Liver (tissue), 9 donors: ENCODE measurements around the gene CDA. TPM values are rescaled to one million over a fixed set of nuclear protein-coding genes. Genes with fewer than 3 reads are reported as not detected.

ENCODE experiments used
- DNase-seq: peaks from one replicate; pipeline ENCODE4 v3.0.0-alpha.2; 2017; ENCODE audit warnings: low spot score
- H3K27ac ChIP-seq, 2 donors: one replicate each; pipeline ENCODE4 v1.7.0; 2013; ENCODE audit warnings: inconsistent platforms in 2 of 2, low read length in 2 of 2, control low read depth in 1 of 2, low read depth in 1 of 2, mild to moderate bottlenecking in 1 of 2
- H3K27me3 ChIP-seq, 4 donors: one replicate each; pipeline versions ENCODE4 v1.6.1 to v1.7.0; 2013; ENCODE audit warnings: low read length in 3 of 4, inconsistent platforms in 1 of 4, mild to moderate bottlenecking in 1 of 4, moderate library complexity in 1 of 4; ENCODE audit not compliant: control insufficient read depth in 4 of 4, insufficient read depth in 4 of 4
- H3K36me3 ChIP-seq, 4 donors: one replicate each; pipeline versions ENCODE4 v1.6.1 to v1.7.0; 2013; ENCODE audit warnings: low read length in 3 of 4, mild to moderate bottlenecking in 3 of 4, low read depth in 1 of 4, moderate library complexity in 1 of 4; ENCODE audit not compliant: control insufficient read depth in 4 of 4, insufficient read depth in 3 of 4
- H3K4me1 ChIP-seq, 4 donors: one replicate each; pipeline versions ENCODE4 v1.6.1 to v1.7.0; 2013; ENCODE audit warnings: low read length in 3 of 4, mild to moderate bottlenecking in 3 of 4, moderate library complexity in 1 of 4; ENCODE audit not compliant: control insufficient read depth in 4 of 4, insufficient read depth in 4 of 4
- H3K4me3 ChIP-seq, 3 donors: one replicate each; pipeline versions ENCODE4 v1.6.1 to v1.7.0; 2013; ENCODE audit warnings: low read length in 3 of 3, control low read depth in 1 of 3, low read depth in 1 of 3, mild to moderate bottlenecking in 1 of 3
- H3K9ac ChIP-seq, 2 donors: one replicate each; pipeline ENCODE4 v1.7.0; 2013; ENCODE audit warnings: low read length in 2 of 2, mild to moderate bottlenecking in 2 of 2, moderate library complexity in 2 of 2, control low read depth in 1 of 2, low read depth in 1 of 2
- H3K9me3 ChIP-seq, 4 donors: one replicate each; pipeline versions ENCODE4 v1.6.1 to v1.7.0; 2013; ENCODE audit warnings: low read length in 3 of 4; ENCODE audit not compliant: control insufficient read depth in 4 of 4
- ATF3 ChIP-seq: IDR thresholded peaks from 2 replicates; pipeline ENCODE4 v1.6.1; 2016; ENCODE audit warnings: antibody characterized with exemption
- EGR1 ChIP-seq, 2 donors: IDR thresholded peaks; 2 replicates each; pipeline ENCODE4 v1.6.1; 2016 to 2018; ENCODE audit warnings: antibody characterized with exemption in 2 of 2, low read depth in 2 of 2
- FOXA2 ChIP-seq: IDR thresholded peaks from 2 replicates; pipeline ENCODE4 v1.6.1; 2016; ENCODE audit warnings: antibody characterized with exemption
- HNF4A ChIP-seq, 2 donors: conservative IDR thresholded peaks; 2 replicates each; pipeline ENCODE4 v1.6.1; 2016; ENCODE audit warnings: antibody characterized with exemption in 2 of 2, mild to moderate bottlenecking in 2 of 2
- HNF4G ChIP-seq: IDR thresholded peaks from 2 replicates; pipeline ENCODE4 v1.6.1; 2016; ENCODE audit warnings: antibody characterized with exemption
- JUND ChIP-seq, 2 donors: IDR thresholded peaks; 2 replicates each; pipeline ENCODE4 v1.6.1; 2016; ENCODE audit warnings: antibody characterized with exemption in 2 of 2
- RAD21 ChIP-seq, 2 donors: IDR thresholded peaks; 2 replicates each; pipeline ENCODE4 v1.6.1; 2016; ENCODE audit warnings: antibody characterized with exemption in 2 of 2, mild to moderate bottlenecking in 2 of 2
- REST ChIP-seq: IDR thresholded peaks from 2 replicates; pipeline ENCODE4 v1.6.1; 2016; ENCODE audit warnings: antibody characterized with exemption, mild to moderate bottlenecking
- RXRA ChIP-seq, 2 donors: IDR thresholded peaks; 2 replicates each; pipeline ENCODE4 v1.6.1; 2017 to 2018; ENCODE audit warnings: antibody characterized with exemption in 2 of 2, mild to moderate bottlenecking in 1 of 2
- YY1 ChIP-seq: IDR thresholded peaks from 2 replicates; pipeline ENCODE4 v1.6.1; 2016; ENCODE audit warnings: antibody characterized with exemption, mild to moderate bottlenecking
- ZBTB33 ChIP-seq: IDR thresholded peaks from 2 replicates; pipeline ENCODE4 v1.6.1; 2016; ENCODE audit warnings: antibody characterized with exemption
- WGBS: extraction: QIAGEN DNeasy Blood & Tissue Kit; methylation state at CpG from one replicate; pipeline ENCODE4 v1.1.7; 2013; 5-methylcytosine and 5-hydroxymethylcytosine counted together
- polyA plus RNA-seq, 2 donors: library from polyadenylated mRNA; stranded (reverse) in 1 of 2; unstranded in 1 of 2; fragments of 200-250 nt in 1 of 2; fragments of >200 nt in 1 of 2; fragmentation: Nextera tagmentation in 1 of 2; extraction: Ambion mirVana in 1 of 2; gene quantifications; one replicate each; pipeline versions ENCODE4 v1.2.1 to v1.2.3, GENCODE V29; 2013 to 2015
- total RNA-seq, 2 donors: library from RNA; depleted of rRNA; stranded (reverse); fragments of >200 nt; gene quantifications; one replicate each; pipeline ENCODE4 v1.2.3, GENCODE V29; 2014
- donor health status: healthy.
- donor health status: healthy.
- donor health status: healthy.
- donor health status: healthy.
- donor health status: healthy.

The CDA gene
- total and polyA plus RNA-seq, 4 donors: 0.42 to 38.9 (median 16.9) TPM

- WGBS: 68% methylated on average over 10 of the region's 10 CpGs
- H3K27ac ChIP-seq: no peak overlapping the region
- no peaks in the 10 kb centered on the region for H3K27me3 ChIP-seq
- no peak overlapping the region for H3K9ac ChIP-seq
- H3K9me3 ChIP-seq: no peaks in the 10 kb centered on the region
- H3K4me1 ChIP-seq: no peaks in the 10 kb centered on the region
- no peak for DNase-seq
- TF ChIP-seq HNF4A (conservative IDR thresholded peaks at IDR 0.05) (no peak), RAD21 (IDR thresholded peaks at IDR 0.05) (peak in 1 of 2 donors; percentile 2)
- H3K4me3 ChIP-seq: no peak overlapping the region
- H3K36me3 ChIP-seq: no peaks in the 10 kb centered on the region
Measured at GRCh38 chr1:20575541-20576336, 13.2 kb upstream of the CDA start.

- WGBS: 84% methylated on average over 3 of the region's 3 CpGs
- H3K9ac ChIP-seq: no peak overlapping the region
- H3K36me3 ChIP-seq: no peaks in the 10 kb centered on the region
- no peaks in the 10 kb centered on the region for H3K27me3 ChIP-seq
- no peaks in the 10 kb centered on the region for H3K4me1 ChIP-seq
- H3K9me3 ChIP-seq: no peaks in the 10 kb centered on the region
- no peak overlapping the region for H3K27ac ChIP-seq
- no peak for DNase-seq
- no peak overlapping the region for H3K4me3 ChIP-seq
- TF ChIP-seq ATF3: no peak
- TF ChIP-seq HNF4A (conservative IDR thresholded peaks at IDR 0.05): no peak
- TF ChIP-seq RXRA (IDR thresholded peaks at IDR 0.05): no peak
- TF ChIP-seq FOXA2: no peak
- TF ChIP-seq JUND (IDR thresholded peaks at IDR 0.05): no peak
- no peak for TF ChIP-seq HNF4G
- no peak for TF ChIP-seq REST
- TF ChIP-seq ZBTB33: no peak
- no peak for TF ChIP-seq EGR1 (IDR thresholded peaks at IDR 0.05; ENCODE audit: low read depth in 2 of 2)
- TF ChIP-seq YY1: no peak
Measured at GRCh38 chr1:20578062-20578461, 10.8 kb upstream of the CDA start.
